Measurements from ENCODE around the gene OGN.

The OGN gene

DNA sequence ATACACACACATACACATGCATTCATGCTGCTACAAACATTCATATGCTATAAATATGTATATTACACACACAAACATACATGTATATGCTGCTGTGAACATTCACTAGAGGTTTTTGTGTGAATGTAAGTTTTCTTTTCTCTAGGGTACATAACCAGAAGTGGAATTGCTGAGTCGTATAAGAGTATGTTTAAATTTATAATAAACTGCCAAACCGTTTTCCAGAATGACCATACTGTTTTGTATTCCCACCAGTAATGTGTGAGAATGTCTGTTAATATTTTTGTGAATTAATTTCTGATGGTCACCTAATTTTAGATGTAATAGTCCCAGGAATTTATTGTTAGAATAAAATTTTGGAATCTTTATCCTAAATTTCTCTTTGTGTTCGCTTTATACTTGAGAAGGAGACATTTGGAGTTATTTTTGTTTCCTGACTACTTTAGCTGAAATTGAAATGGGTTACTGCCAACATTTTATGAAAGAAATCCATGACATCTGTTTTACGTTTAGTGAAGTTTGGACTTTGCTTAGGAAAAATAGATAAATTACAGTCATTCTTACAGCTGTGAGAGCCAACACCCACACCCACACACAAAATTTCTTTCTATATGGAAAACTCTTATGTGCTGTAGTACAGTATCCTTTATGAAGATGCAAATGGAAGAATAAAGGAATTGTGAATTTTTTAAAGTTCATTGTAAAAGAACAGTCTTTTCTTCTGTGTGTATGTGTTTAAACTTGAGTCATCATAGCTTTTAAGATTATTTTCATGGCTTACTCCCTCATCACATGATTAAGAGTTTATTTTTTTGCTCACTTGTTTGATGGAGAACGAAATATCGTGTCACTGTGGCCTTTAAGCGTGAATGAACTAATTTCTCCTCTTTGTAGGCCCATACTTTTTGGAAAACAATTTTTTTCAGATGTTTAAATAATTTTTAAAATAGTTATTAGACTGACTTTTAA is 54.3 kb downstream of the OGN start:
- peak overlapping the region; percentile 68 to 73 for H3K27ac ChIP-seq
- no peak for DNase-seq (ENCODE audit: low spot score)
- peak overlapping the region; percentile 8 for H3K4me3 ChIP-seq
- TF ChIP-seq, protein P1, sequence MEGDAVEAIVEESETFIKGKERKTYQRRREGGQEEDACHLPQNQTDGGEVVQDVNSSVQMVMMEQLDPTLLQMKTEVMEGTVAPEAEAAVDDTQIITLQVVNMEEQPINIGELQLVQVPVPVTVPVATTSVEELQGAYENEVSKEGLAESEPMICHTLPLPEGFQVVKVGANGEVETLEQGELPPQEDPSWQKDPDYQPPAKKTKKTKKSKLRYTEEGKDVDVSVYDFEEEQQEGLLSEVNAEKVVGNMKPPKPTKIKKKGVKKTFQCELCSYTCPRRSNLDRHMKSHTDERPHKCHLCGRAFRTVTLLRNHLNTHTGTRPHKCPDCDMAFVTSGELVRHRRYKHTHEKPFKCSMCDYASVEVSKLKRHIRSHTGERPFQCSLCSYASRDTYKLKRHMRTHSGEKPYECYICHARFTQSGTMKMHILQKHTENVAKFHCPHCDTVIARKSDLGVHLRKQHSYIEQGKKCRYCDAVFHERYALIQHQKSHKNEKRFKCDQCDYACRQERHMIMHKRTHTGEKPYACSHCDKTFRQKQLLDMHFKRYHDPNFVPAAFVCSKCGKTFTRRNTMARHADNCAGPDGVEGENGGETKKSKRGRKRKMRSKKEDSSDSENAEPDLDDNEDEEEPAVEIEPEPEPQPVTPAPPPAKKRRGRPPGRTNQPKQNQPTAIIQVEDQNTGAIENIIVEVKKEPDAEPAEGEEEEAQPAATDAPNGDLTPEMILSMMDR (IDR thresholded peaks at IDR 0.05): no peak

DNA sequence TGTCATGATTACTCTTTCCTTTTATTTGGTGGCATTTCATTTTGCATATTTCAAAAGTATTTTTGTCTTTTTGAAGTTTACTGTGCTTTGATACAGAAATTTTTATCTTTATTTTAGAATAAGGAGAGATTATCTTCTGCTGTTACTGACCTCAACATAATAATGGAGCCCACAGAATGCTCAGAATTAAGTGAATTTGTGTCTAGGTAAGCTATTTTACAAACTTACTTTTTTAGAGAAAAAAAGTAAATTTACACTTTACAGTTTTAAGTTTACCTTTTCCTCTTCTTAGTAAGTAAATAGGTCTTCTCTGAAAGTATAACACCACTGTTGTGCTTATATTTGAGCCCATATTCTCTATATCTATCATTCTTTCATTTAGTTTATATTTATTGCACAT is 58.8 kb downstream of the OGN start:
- TF ChIP-seq, protein P1 (IDR thresholded peaks at IDR 0.05): no peak
- DNase-seq (ENCODE audit: low spot score): no peak
- no peak overlapping the region for H3K4me3 ChIP-seq
- H3K27ac ChIP-seq: no peak overlapping the region

DNA sequence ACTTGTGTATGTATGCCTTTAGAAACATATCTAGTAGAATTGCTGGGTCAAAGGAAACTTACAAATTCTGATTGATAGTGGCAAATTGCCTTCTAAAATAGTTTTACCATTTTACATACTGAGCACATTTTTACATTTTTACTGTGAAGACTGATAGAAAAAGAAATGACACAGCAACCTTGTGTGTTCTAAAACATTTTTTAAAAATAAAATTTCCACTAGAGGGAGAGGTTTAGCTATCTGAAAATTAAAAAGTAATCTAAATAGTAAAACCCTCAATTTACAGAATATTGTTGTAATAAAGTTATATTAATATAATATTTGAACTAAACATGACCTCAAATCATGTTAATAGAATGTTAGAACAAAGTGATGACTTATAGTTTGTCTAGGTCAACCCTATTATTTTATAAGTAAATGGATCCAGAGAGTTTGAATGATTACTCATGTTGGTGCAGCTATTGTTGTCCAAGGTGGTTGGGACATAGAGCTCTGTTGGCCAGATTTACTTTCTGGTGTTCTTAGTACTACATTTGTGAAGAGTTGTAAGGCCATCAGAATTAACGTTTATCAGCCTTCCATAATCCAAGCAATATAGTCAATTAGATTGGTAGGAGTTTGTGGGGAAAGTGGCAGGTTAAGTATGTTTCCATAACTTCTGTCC is 61.4 kb downstream of the OGN start:
- peak overlapping the region; percentile 56 to 60 for H3K27ac ChIP-seq
- TF ChIP-seq, protein P1 (IDR thresholded peaks at IDR 0.05): no peak
- no peak overlapping the region for H3K4me3 ChIP-seq
- no peak for DNase-seq (ENCODE audit: low spot score)

DNA sequence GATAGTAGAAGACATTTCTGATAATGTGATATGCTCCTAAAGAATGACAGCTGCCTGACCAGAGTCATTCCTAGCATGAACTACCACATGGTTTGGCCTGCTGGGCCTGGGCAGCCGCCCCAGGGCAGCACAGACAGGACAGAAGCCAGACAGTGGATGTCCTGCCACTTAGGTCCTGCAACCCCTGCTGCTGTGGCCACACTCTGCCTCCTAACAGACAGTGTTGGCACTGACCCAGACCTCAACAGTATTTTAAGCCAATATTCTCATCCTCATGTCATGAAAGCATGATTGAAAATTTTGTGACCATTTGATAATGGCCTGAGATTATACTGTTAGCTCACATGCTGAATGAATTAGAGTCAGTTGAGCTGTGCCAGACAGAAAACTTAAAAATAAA is 62.8 kb downstream of the OGN start:
- TF ChIP-seq, protein P1 (IDR thresholded peaks at IDR 0.05): no peak
- DNase-seq (ENCODE audit: low spot score): no peak
- no peak overlapping the region for H3K27ac ChIP-seq

DNA sequence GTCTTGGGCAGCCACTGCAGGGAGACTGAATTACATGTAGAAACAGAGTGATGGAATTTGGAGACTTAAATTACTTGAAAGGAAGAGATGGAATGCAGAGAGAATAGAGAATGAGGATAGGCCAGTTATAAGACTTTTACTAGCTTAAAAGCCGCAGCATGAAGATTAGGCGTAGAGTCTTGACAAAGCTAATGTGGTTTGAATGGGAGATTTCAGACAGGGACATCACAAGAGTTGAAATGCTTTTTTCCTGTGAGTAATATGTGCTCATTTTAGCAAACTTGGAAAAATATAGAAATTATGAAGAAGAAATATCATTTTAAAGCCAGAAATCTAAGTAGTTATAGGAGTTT is 71.1 kb downstream of the OGN start:
- H3K4me3 ChIP-seq: no peak overlapping the region
- TF ChIP-seq, protein P1 (IDR thresholded peaks at IDR 0.05): no peak
- no peak for DNase-seq (ENCODE audit: low spot score)
- peak overlapping the region in 1 of 2 donors; percentile 21 for H3K27ac ChIP-seq

More for the DNA sequence above, 62.8 kb downstream of the OGN start:
- no peak overlapping the region for H3K4me3 ChIP-seq
